Spleen (tissue), 11 donors: Measurements from ENCODE around the gene LEKR1. TPM values are rescaled to one million over a fixed set of nuclear protein-coding genes. Genes with fewer than 3 reads are reported as not detected.

Experiments used
- DNase-seq: peaks from one replicate; pipeline ENCODE4 v3.0.0-alpha.2; 2020
- H3K27ac ChIP-seq, 8 donors: fragments of 200-600 bp; sonication (generic) in 7 of 8; 1 replicate in 4 of 8; 2 replicates in 4 of 8; pipeline versions ENCODE4 v1.5.0 to v1.8.0; 2016 to 2021; ENCODE audit warnings: inconsistent platforms in 4 of 8, mild to moderate bottlenecking in 4 of 8, moderate library complexity in 1 of 8
- H3K27me3 ChIP-seq, 7 donors: fragments of 200-600 bp; sonication (generic) in 6 of 7; replicated peaks in 1 of 7; 1 replicate in 4 of 7; 2 replicates in 3 of 7; pipeline versions ENCODE4 v1.5.0 to v1.8.0; 2016 to 2021; ENCODE audit warnings: inconsistent platforms in 3 of 7, mild to moderate bottlenecking in 1 of 7
- H3K36me3 ChIP-seq, 6 donors: fragments of 200-600 bp; sonication (generic) in 5 of 6; 1 replicate in 4 of 6; 2 replicates in 2 of 6; pipeline versions ENCODE4 v1.5.0 to v1.8.0; 2016 to 2021; ENCODE audit warnings: inconsistent platforms in 2 of 6
- H3K4me1 ChIP-seq, 6 donors: fragments of 200-600 bp; sonication (generic) in 5 of 6; 1 replicate in 3 of 6; 2 replicates in 3 of 6; pipeline versions ENCODE4 v1.5.0 to v1.8.0; 2016 to 2021; ENCODE audit warnings: inconsistent platforms in 3 of 6
- H3K4me3 ChIP-seq, 8 donors: fragments of 200-600 bp; sonication (generic) in 7 of 8; 1 replicate in 4 of 8; 2 replicates in 4 of 8; pipeline versions ENCODE4 v1.5.0 to v1.8.0; 2016 to 2021; ENCODE audit warnings: inconsistent platforms in 4 of 8, mild to moderate bottlenecking in 4 of 8, moderate library complexity in 2 of 8
- H3K9me3 ChIP-seq, 8 donors: fragments of 200-600 bp; sonication (generic) in 7 of 8; 1 replicate in 4 of 8; 2 replicates in 4 of 8; pipeline versions ENCODE4 v1.5.0 to v1.8.0; 2016 to 2021; ENCODE audit warnings: inconsistent platforms in 4 of 8
- CTCF ChIP-seq, 11 experiments: fragments of 200-600 bp in 7 of 11; fragments of 450-650 bp in 4 of 11; sonication (generic) in 4 of 11; IDR thresholded peaks in 8 of 11; conservative IDR thresholded peaks in 3 of 11; 1 replicate in 7 of 11; 2 replicates in 4 of 11; pipeline versions ENCODE4 v1.4.0 to v1.8.0; 2016 to 2021; ENCODE audit warnings: antibody characterized with exemption in 11 of 11, inconsistent platforms in 4 of 11, mild to moderate bottlenecking in 1 of 11
- POLR2A ChIP-seq, 3 donors: fragments of 450-650 bp; IDR thresholded peaks; one replicate each; pipeline ENCODE4 v1.5.1; 2017; ENCODE audit warnings: antibody characterized with exemption in 3 of 3, mild to moderate bottlenecking in 1 of 3
- POLR2AphosphoS5 ChIP-seq, 3 donors: sonication (generic); formaldehyde crosslinking; IDR thresholded peaks; one replicate each; pipeline ENCODE4 v1.5.1; 2017; ENCODE audit warnings: antibody characterized with exemption in 3 of 3
- WGBS, 5 donors: extraction: QIAGEN DNeasy Blood & Tissue Kit in 3 of 5; methylation state at CpG; one replicate each; pipeline versions ENCODE4 v1.1.5 to v1.1.7; 2013 to 2018; 5-methylcytosine and 5-hydroxymethylcytosine counted together
- intact Hi-C: fragments of 100-400 bp; cut with DNase I; formaldehyde crosslinking; loops from one replicate; pipeline ENCODE4 v1.15.0; 2023; ENCODE audit warnings: low total_unique reads
- polyA plus RNA-seq, 3 donors: library from polyadenylated mRNA; stranded (reverse); fragments of 200-250 nt; gene quantifications; one replicate each; pipeline ENCODE4 v1.2.1, GENCODE V29; 2013
- total RNA-seq, 7 donors: library from RNA; depleted of rRNA in 3 of 7; stranded (reverse); fragments of >200 nt in 3 of 7; fragmentation: NEBNext Ultra II Directional in 4 of 7; extraction: Animal tissue kit (Norgen Biotek cat#: 25700) in 4 of 7; gene quantifications; one replicate each; pipeline versions ENCODE4 v1.1.0 to v1.2.1, GENCODE V29; 2016 to 2021
- donor health status: healthy with polysubstance abuse.
- donor health status: DM: no; HTN: no; CAD: no; lungs with moderate emphysema.
- donor health status: DM: no; HTN: no; CAD: no.
- donor health status: Bipolar disorder and iron deficiency.
- donor health status: healthy.
- donor health status: DM: no; HTN: no; CAD: no.
- donor health status: DM: yes; HTN: yes; CAD: no.

The LEKR1 gene
- total and polyA plus RNA-seq, 10 donors, result 0.48 to 7.5 (median 2.5) TPM

- peaks cover 0 to 25% (median 14%) of the 10 kb centered on the region in 6 donors for H3K4me1 ChIP-seq
- intact Hi-C loops, result no loop called here
- no peak overlapping the region for H3K4me3 ChIP-seq
- 30 to 44% (median 37%) methylated on average over 7 of the region's 7 CpGs for WGBS, 5 donors
- DNase-seq, result no peak
- no peaks in the 10 kb centered on the region for H3K9me3 ChIP-seq
- H3K27me3 ChIP-seq, result no peaks in the 10 kb centered on the region
- no peak for TF ChIP-seq POLR2A (IDR thresholded peaks at IDR 0.05)
- TF ChIP-seq POLR2AphosphoS5 (IDR thresholded peaks at IDR 0.05), result no peak
- TF ChIP-seq CTCF (IDR thresholded peaks at IDR 0.05 in 8 of 11, conservative IDR thresholded peaks at IDR 0.05 in 3 of 11), result no peak
- peak overlapping the region in 2 of 8 donors; percentile 4 to 9 for H3K27ac ChIP-seq
- H3K36me3 ChIP-seq, result no peaks in the 10 kb centered on the region
Observed at GRCh38 chr3:157027861-157028745, 201.9 kb downstream of the LEKR1 start.

- DNase-seq, result peak; percentile 67
- Histone ChIP-seq H3K4me1 (peaks cover 0 to 25% (median 14%) of the 10 kb centered on the region in 6 donors), H3K27ac (peak overlapping the region in 3 of 8 donors; percentile 11 to 47 (median 32)), H3K4me3 (no peak overlapping the region), H3K9me3 (no peaks in the 10 kb centered on the region), H3K36me3 (no peaks in the 10 kb centered on the region), H3K27me3 (no peaks in the 10 kb centered on the region)
- 46 to 61% (median 52%) methylated on average over 3 of the region's 3 CpGs for WGBS, 5 donors
- TF ChIP-seq POLR2A (IDR thresholded peaks at IDR 0.05) (no peak), CTCF (IDR thresholded peaks at IDR 0.05 in 8 of 11, conservative IDR thresholded peaks at IDR 0.05 in 3 of 11) (no peak), POLR2AphosphoS5 (IDR thresholded peaks at IDR 0.05) (no peak)
- intact Hi-C loops, result no loop called here
Observed at GRCh38 chr3:157029365-157029790, 203.2 kb downstream of the LEKR1 start.

- no peaks in the 10 kb centered on the region for H3K9me3 ChIP-seq
- 73 to 84% (median 82%) methylated on average over 4 of the region's 4 CpGs for WGBS, 5 donors
- intact Hi-C loops, result no loop called here
- H3K4me1 ChIP-seq, result peaks cover 0 to 25% (median 14%) of the 10 kb centered on the region in 6 donors
- no peak overlapping the region for H3K27ac ChIP-seq
- no peaks in the 10 kb centered on the region for H3K36me3 ChIP-seq
- H3K4me3 ChIP-seq, result no peak overlapping the region
- no peaks in the 10 kb centered on the region for H3K27me3 ChIP-seq
- TF ChIP-seq POLR2A (IDR thresholded peaks at IDR 0.05) (no peak), POLR2AphosphoS5 (IDR thresholded peaks at IDR 0.05) (no peak), CTCF (IDR thresholded peaks at IDR 0.05 in 8 of 11, conservative IDR thresholded peaks at IDR 0.05 in 3 of 11) (no peak)
- no peak for DNase-seq
Observed at GRCh38 chr3:157030712-157031111, 204.6 kb downstream of the LEKR1 start.

DNA sequence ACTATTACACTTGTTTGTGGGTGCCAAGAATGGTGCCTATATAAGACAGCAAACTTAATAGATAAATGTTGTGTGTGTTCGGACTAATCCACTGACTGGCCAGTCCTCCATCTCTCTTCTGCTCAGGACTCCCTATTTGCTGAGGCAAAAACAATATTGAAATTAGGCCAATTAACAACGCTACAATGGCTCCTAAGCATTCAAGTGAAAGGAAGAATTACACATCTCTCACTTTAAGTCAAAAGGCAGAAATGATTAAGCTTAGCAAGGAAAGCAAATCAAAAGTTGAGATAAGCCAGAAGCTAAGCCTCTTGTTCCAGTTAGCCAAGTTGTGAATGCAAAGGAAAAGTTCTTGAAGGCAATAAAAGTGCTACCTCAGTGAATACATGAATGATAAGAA lies 206.8 kb downstream of the LEKR1 start:
- TF ChIP-seq POLR2AphosphoS5 (IDR thresholded peaks at IDR 0.05), result no peak
- TF ChIP-seq POLR2A (IDR thresholded peaks at IDR 0.05), result no peak
- TF ChIP-seq CTCF (IDR thresholded peaks at IDR 0.05 in 8 of 11, conservative IDR thresholded peaks at IDR 0.05 in 3 of 11), result no peak
- WGBS, 5 donors, result 70 to 87% (median 76%) methylated on average over 2 of the region's 2 CpGs
- H3K36me3 ChIP-seq, result no peaks in the 10 kb centered on the region
- H3K27me3 ChIP-seq, result no peaks in the 10 kb centered on the region
- H3K9me3 ChIP-seq, result no peaks in the 10 kb centered on the region
- intact Hi-C loops, result no loop called here
- no peak overlapping the region for H3K4me3 ChIP-seq
- DNase-seq, result no peak
- H3K27ac ChIP-seq, result no peak overlapping the region
- peaks cover 0 to 23% (median 13%) of the 10 kb centered on the region in 6 donors for H3K4me1 ChIP-seq
